Activated CD8-positive, alpha-beta memory T cell treated with anti-CD3 and anti-CD28 coated beads for 4 hours (primary cell): ENCODE data around the gene ENPP4.
"Not testable (repeated sequence)": the region's sequence is repeated elsewhere in the genome, so short reads cannot be mapped to it uniquely, and the experiment has no call there.

ENCODE experiments used
- DNase-seq, 2 donors: peaks; one replicate each; pipeline ENCODE4 v3.0.0-alpha.2; 2020; ENCODE audit warnings: low read depth in 2 of 2

The ENPP4 gene, protein sequence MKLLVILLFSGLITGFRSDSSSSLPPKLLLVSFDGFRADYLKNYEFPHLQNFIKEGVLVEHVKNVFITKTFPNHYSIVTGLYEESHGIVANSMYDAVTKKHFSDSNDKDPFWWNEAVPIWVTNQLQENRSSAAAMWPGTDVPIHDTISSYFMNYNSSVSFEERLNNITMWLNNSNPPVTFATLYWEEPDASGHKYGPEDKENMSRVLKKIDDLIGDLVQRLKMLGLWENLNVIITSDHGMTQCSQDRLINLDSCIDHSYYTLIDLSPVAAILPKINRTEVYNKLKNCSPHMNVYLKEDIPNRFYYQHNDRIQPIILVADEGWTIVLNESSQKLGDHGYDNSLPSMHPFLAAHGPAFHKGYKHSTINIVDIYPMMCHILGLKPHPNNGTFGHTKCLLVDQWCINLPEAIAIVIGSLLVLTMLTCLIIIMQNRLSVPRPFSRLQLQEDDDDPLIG

DNA sequence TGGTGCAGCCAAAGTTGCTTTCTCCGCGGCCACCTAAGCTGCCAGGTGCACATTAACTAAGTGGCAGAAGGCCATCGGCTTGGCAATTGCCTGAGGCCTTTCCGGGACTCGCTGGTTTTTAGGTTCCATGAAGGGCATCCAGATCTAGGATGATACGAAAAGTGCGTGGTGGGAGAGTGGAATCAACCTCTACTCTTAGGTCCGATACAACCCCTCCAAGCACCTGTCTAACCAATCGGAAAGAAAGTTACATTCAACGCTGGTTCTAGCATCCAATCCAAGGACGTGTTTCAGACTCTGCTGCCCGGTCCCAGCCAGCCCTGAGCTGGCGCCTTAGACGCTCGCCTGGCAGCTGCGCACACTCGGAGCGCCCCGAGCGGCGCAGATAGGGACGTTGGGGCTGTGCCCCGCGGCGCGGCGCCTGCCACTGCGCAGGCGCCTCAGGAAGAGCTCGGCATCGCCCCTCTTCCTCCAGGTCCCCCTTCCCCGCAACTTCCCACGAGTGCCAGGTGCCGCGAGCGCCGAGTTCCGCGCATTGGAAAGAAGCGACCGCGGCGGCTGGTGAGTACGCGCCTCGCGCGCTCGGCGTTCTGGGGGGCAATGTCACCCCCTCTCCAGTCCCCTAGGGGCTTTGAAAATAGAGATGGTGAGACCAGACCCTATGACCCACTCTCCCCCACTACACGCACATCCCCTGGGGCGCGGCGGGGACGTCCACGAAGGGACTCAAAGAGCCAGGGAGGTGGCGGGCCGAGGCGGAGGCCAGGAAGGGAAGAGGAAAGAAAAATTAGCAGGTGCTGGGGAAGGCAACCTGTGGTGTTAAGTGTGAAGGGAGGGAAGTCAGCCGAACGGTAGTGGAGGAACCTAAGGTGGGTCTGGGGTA is at the start of gene ENPP4:
ENPP4 (plus strand) TSS at position 361 of the 883 bp plus-strand sequence. CDS start 9,595 bp downstream, outside the sequence.
- DNase-seq, result peak; percentile 78 to 85

DNA sequence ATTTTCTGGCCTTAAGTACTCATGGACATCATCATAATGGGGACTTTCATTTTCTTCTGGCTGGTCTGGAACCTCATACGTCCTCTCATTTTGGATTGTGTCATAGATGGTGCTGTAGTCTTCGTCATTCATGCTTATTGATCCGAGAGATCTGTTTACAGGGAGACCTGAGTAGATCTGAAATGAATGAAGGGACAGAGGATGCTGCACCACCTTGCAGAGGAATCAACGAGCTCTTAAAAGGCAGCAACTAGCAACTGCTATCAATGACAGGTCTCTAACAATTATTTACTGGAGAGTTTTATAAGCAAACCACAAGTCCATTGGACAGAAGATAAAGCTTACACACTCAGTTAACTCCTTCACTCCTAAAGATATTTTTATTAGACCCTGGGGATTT is 49.7 kb upstream of the ENPP4 start:
- no peak for DNase-seq

DNA sequence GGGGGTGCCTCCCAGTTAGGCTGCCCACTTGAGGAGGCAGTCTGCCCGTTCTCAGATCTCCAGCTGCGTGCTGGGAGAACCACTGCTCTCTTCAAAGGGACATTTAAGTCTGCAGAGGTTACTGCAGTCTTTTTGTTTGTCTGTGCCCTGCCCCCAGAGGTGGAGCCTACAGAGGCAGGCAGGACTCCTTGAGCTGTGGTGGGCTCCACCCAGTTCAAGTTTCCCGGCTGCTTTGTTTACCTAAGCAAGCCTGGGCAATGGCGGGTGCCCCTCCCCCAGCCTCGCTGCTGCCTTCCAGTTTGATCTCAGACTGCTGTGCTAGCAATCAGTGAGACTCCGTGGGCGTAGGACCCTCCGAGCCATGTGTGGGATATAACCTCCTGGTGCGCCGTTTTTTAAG is 44.1 kb upstream of the ENPP4 start:
- DNase-seq, result not testable (repeated sequence)

DNA sequence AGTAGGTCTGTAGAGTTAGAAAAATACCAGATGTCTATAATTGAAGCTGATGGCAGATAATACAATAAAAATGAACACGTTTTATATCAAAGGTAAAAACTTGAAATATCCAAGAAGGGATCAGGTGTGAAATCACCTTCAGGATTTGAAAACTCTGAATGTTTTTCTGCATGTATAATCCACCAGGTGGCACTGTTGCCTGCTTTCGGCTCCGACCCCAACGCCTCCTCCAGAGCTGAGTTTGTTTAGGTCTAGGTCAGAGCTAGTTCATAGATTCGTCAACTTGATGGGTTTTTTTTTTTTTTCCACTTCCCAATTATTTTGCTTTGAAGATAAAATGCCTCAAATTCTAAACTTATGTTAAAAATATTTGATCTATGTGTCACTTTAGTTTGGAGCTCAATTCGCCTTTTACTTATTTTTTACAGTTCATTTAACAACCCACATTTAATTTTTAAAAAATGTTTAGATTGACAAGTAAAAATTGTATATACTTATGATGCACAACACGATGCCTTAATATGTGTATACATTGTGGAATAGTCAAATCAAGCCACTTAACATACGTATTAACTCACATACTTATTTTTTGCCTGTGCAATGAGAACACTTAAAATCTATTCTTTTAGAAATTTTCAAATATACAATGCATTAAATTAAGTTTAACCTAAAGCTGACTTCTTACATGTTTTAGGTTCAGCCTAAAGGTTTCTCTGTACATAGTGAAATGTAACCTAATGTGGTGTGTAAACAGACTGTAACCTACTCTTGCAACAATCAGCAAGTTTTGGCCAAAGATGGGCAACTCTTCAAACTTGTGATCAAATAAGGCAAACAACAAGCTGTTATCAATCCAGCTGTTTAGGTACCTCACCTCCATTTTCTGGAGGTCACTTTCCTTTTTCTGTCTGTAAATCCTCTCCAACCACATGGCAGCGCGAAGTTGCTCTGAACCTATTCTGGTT is 39.4 kb upstream of the ENPP4 start:
- DNase-seq, result peak; percentile 14 to 30

DNA sequence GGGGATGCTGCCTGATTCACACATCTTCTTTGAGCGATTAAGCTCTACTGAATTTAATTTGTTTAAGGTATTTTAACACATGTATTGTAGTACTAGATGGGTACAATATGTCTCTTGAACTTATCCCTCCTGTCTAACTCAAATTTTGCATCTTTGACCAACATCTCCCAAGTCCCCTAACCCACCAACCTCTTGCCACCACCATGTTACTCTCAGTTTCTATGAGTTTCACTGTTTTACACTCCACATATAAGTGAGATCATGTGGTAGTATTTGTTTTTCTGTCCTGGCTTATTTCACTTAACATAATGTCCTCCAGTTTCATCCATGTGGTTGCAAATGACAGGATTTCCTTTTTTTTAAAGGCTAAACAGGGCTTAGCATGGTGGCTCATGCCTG is 38.7 kb upstream of the ENPP4 start:
- no peak for DNase-seq

DNA sequence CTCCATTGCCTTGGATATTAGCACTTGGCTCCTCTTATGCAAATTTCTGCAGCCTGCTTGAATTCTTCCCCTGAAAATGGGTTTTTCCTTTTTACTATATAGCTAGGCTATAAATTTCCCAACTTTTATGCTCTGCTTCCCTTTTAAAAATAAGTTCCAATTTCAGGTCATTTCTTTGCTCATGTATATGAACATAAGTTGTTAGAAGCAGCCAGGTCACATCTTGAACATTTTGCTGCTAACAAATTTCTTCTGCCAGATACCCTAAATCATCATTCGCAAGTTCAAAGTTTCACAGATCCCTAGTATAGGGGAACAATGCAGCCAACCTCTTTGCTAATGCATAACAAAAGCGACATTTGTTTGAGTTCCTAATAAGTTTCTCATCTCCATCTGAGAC is 34.5 kb upstream of the ENPP4 start:
- no peak for DNase-seq

DNA sequence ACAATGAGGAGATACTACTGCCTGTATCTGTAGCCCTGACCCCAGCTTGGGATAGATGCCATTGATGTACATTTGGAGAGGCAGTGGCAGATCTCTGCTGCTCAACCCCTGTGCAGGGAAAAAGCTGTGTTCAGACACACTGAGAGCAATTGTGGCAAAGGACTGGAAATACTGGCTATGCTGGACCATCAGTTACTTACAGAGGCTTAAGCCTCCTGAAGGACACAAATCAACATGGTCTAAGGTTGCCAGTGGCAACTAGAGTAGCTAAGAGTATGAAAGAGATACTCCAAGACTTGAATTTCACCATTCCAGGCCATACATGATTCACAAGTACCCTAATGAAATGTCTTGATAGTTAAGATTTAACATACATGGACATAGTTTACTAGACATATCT is 32.4 kb upstream of the ENPP4 start:
- DNase-seq, result no peak

DNA sequence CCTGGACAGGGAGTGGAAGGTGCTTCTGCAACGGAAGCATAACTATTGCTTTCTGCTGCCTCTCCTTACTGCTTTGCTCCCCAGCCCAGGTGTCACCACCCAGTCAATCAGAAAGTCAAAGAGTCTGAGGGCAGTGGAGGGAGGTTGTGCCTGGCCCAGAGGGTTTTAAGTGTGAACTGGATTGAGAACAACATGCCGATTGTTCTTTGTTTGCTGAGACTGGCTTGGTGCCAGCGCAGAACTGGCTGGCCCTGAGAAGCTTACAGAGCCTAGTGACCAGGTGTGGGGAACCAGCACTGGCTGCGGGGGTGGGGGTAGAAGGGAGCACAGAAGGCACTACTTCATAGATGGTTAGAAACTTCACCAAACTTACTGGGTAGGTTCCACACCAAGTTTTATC is 31.1 kb upstream of the ENPP4 start:
- no peak for DNase-seq

DNA sequence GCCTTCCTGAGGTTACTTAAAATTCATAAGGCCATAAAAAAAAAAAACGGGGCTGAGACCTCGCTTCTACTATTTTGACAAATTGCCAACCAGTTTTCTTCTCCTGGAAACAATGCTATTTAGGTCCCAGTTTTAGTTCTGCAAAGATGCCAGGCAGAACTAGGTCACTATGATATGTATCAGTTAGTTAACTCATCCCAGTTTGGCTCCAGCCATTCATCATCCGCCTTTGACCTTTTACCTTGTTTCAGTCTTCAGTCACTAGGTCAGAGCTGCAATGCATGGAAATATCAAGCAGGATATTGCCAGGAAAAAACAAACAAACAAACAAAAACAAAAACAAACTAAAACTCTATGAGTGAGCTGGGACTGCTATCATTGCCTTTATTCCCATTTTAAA is 29.8 kb upstream of the ENPP4 start:
- no peak for DNase-seq

DNA sequence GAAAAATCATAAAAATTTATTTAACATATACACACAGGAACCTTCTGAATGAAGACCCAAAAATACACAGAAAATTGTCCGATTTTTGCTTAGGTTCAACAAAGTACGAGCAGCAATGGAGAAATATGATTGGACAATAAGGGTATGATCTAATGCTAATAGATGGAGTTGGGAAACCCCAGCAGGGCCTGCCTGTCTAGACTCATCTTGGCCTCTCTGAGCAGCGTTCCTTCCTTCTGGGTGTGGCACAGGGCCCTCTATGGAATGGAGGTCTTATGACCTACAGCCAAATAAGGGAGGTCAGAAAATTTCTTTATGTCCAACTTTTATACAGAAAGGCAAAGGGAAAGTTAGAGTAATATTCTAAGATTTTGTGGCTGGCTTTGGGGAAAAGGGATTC is 27.7 kb upstream of the ENPP4 start:
- no peak for DNase-seq

DNA sequence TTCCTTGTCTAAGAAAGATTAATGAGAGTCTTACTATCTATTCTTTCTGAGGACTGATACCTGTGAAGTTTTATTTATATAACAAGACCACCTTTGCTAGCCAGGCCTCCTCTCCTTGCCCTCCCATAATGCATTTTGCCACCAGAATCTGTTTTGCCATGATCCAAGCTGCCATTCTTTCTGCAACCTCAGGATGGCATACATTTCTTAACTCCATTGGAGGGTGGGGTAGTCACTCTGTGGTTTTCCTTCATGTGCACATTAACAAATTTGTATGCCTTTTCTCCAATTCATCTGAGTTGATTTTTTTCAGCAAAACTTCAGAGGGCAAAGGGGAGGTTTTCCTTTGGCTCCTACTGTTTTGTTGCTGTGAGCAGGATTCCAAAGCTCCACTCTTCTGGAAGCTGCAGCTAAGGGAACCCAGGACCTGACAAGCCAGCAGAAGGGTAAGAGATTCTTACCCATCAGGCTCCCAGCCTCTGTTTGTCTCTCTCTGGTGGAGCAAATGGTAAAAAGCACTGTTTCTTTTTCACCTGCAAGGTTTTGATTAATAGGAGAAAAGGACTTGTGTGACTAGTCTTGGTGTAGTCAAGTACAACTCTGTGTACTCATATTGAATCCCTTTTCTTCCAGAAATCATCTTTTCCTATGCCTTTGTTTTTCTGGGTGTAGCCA is 26.2 kb upstream of the ENPP4 start:
- no peak for DNase-seq

DNA sequence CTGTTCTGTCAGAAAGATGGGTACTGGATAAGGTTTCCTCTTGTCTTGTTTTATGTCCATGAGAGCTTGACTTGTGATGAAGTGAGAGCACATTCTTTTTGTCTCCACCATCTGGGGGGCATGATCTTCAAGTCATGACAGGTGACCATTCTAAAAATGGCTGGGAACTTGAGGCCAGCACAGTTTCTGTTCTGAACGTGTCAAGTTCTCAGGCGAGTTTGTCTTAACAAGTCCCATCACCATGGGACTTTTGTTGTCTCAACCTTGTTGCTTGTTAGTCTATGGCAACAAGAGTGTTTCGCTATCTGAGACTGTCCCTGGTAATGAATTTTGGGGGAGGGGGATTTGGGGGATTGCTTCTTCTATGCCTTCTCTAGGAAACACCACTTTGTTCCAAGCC is 25.6 kb upstream of the ENPP4 start:
- DNase-seq, result no peak

DNA sequence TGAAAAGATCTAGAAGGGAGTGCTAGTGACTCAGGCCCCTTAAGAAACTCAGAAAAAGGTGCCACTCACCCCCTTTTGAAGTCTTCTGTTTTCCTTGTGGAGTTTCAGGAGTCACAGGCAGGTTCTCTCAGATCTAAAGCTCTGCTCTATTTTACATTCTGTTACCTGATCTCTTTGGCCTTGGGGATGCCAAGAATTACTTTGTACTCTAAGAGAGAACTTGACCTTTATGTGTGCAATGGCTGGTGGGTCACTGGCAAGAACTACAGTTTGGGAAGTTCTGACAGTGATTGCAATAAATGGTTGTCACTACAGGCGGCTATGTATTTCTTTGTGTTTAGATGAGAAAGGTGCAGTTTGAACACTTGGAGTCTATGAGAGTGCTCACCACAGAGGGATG is 24.2 kb upstream of the ENPP4 start:
- DNase-seq, result no peak

DNA sequence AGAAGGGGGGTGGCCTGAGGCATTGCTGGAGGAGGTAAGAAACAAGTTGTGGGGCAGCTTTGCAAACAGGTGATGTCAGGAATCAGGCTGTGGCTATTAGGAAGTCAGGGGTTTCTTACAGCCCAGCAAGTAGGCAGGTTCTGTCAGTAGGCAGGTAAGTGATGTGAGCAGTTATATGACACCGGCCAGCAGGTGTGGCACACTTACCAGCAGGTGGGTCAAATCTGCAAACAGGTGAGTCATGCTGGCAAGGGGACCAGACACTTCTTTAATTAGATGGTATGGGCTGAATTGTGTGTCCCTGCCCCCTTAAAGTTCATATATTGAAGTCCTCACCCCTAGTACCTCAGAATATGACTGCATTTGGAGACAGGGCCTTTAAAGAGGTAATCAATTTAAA is 16.4 kb upstream of the ENPP4 start:
- no peak for DNase-seq

DNA sequence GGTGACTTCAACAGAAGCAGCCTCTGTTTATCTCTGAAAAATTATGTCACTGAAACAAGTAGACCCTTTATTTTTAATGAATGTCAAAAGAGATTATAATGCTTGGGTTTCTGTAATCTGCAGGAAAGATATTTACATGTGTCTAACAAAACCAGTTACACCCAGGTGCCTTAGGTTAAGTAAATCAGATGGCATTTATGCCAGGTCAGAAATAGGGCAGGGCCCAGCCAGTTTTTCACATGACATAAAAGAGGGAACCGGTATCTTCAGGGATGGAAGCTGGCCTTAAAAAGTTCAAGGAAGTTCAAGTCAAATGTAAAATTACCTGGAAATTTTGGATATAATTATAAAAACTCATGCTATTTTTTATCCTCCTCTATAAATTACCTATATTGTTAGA is 14.2 kb upstream of the ENPP4 start:
- no peak for DNase-seq

DNA sequence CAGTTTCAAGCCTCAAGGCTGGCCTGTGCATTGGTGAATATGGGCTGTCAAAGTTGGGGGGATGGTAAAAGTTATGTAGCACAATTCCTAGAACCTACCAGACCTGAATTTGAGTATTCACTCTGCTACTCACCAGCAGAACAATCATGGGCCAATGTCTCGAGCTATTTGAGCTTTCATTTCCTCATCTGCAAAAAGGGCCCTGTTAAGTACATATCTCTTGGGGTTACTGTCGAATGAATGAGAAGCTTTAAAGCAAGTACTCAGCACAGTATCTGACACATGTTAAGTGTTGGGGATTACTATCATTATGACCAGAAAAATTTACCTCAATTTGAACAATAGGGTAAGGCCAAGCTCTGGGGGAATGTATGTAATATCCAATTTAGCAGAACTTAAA is 13.5 kb upstream of the ENPP4 start:
- DNase-seq, result no peak

DNA sequence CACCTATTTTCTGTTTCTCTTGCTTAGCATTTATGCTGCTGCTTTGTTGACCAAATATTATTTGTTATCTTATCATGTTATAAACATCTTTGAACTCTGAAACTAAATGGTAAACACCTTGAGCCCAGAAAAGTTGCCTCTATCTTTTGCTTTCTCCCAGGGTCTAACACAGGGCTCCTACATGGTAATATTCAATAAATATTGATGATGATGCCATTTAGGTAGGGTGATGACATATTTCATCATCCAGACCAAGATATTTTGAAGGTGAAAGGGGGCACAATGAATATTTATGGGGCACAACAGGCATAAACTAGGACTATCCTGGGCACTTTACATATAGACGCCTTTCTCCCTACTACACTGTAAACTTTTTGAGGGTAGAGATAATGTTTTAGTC is 11.6 kb upstream of the ENPP4 start:
- DNase-seq, result no peak

DNA sequence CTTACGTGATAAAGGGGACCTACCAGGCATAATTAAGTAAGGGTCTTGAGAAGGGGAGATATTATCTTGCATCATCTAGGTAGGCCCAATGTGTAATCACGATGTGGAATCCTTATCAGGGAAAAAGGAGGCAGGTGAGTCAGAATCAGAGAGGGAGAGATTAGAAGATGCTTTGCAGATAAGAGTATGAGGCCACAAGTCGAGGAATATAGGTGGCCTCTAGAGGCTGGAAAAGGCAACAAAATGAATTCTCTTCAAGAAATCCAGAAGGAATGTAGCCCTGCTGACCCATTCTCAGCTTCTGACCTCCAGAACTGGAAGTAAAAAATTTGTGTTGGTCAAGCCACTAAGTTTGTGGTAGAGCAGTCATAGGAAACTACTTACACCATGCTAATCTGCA is 11.0 kb upstream of the ENPP4 start:
- DNase-seq, result no peak

DNA sequence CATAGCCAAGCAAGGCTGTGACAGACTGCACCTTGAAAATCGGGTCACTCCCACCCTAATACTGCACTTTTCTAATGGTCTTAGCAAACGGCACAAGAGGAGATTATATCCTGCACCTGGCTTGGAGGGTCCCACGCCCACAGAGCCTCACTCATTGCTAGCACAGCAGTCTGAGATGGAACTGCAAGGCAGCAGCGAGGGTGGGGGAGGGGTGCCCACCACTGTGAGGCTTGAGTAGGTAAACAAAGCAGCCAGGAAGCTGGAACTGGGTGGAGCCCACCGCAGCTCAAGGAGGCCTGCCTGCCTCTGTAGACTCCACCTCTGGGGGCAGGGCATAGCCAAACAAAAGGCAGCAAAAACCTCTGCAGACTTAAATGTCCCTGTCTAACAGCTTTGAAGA is 10.1 kb upstream of the ENPP4 start:
- not testable (repeated sequence) for DNase-seq

DNA sequence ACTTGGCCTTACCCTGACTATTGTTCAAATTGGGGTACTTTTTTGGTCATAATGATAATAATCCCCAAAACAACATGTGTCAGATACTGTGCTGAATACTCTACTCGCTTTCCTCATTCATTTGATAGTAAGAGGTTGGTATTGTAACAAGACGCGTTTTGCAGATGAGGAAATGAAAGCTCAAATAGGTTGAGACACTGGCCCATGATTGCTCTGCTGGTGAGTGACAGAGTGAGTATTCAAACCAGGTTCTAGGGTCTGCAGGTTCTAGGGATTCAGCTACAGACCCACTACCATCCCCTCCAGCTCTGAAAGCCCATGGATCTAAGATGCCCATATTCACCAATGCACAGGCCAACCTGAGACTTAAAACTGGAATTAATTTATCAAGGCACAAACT is 1.3 kb upstream of the ENPP4 start:
- no peak for DNase-seq

DNA sequence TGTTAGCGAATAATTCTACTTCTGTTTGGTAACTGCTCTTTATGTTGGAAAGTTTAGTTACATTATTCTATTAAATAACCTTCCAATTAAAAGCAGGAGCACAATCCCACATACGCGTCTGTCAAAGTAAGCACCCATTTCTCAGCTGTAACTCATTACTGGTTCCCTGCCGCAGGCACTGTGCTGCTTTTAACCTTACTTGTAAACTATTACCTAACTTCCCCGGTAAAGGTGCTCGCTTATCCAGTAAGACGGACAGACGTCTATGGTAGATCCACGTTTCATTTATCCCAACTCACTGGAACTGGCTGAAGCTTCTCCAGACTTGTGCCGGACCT is 529 bp upstream of the ENPP4 start:
- no peak for DNase-seq
